Measurements from ENCODE around the gene DLG1.
A peak's percentile ranks its signal among the peaks of the same experiment; 100 is the strongest.

DLG1 gene

DNA sequence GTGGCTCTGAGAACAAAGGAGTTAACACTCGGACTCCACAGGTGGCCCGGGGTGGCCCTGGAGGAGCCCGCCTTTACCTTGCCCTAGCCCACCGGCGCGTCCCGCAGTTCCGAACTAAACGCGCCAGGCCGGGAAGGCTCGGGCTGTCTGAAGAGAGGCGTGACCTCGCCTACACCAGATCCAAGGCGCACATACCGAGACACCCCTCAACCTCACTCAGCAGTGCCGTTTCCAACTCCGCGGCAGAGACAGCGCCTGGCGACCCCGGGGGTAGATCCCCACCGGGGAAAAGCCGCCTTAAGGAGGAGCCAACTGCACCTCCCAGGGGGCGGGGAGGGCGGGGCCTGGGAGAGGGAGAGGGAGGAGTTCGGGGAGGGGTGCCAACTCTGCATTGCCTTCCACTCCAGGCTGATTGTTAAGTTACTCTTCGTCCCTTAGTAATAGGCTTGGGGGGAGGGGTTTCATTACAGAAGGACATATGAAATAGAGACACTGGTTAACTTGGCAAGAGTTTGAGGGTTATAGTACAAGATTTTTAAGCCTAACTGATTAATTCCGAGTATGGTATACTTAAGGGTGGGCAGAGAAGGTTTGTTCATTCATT lies at the start of gene DLG1:
Gene DLG1 (minus strand): TSS at position 272 of the 604 bp plus-strand sequence. CDS start 1,408 bp downstream, outside the sequence.
- DNase-seq (ENCODE audit: low read depth in 2 of 3, low spot score in 2 of 3): peak; percentile 65 to 72 (median 66)

DNA sequence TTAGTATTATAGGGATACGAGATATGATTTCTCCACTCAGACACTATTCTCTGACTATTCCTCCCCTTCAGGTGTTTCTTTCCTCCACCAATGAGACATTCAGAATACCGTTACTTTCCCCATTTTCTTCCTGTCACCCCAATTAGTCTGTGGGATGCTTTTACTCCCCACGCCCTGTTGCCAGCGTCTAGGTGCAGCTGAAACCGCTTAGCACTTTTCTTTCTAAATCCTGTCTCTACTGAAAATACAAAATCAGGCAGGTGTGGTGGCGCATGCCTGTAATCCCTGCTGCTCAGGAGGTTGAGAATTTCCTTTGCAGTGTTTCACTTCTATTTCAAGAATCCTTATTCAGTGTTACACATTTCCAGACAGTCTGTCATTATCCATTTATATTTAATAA lies 49.6 kb upstream of the DLG1 start:
- DNase-seq (ENCODE audit: low read depth in 2 of 3, low spot score in 2 of 3): no peak

- DNase-seq (ENCODE audit: low read depth in 2 of 3, low spot score in 2 of 3): no peak
These were observed 47.0 kb upstream of the DLG1 start for GRCh38 chr3:197345390-197345789.

DNA sequence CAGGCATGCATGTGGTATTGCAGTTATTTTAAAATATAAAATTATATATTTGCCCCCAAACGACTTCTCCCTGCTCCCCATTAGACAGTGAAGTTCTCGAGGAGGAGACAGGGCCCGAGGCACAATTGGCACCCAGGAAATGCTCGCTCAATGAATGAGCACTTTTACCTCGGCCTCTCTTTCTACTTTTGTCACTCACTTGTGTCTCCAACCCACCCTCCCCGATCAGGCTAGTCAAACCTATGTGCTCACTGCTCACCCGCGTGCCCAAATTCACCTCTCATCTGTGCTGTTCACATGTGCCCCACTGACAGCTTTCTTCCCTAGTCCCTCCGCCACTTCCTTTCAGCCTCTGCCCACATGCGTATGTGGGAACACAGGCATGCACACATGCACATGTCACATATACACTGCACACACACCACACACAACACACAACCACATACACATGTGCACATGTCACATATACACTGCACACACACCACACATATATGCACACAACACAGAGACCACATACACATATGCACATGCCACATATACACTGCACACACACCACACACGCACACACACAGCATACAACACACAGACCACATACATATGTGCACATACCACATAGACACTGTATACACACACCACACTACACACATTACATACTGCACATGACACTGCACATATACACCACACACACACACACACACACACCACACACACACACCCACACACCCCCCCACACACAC lies 46.3 kb upstream of the DLG1 start:
- no peak for DNase-seq (ENCODE audit: low read depth in 2 of 3, low spot score in 2 of 3)

GRCh38 chr3:197343656-197344408 lies 45.4 kb upstream of the DLG1 start:
- DNase-seq (ENCODE audit: low read depth in 2 of 3, low spot score in 2 of 3): no peak

DNA sequence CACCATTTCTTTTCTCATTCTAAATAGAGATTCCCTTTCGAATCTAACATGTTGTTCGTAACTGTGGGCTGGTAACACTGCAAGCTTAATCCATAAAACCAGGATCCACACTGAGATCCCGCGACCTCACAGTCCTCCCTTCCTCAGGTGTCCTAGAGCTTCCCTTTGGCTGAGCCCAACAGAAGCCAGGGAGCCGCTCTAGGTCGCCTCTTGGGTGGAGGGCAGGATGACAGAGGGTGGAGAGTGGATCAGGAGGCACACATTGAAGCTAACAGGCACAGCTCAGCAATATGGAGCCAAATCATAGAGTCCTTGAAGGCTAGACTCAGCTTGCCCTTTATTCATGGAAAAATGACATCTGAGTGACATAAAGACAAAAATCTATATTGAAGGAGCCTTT lies 44.7 kb upstream of the DLG1 start:
- DNase-seq (ENCODE audit: low read depth in 2 of 3, low spot score in 2 of 3): no peak

GRCh38 chr3:197340521-197340871 lies 42.1 kb upstream of the DLG1 start:
- DNase-seq (ENCODE audit: low read depth in 2 of 3, low spot score in 2 of 3): no peak

DNA sequence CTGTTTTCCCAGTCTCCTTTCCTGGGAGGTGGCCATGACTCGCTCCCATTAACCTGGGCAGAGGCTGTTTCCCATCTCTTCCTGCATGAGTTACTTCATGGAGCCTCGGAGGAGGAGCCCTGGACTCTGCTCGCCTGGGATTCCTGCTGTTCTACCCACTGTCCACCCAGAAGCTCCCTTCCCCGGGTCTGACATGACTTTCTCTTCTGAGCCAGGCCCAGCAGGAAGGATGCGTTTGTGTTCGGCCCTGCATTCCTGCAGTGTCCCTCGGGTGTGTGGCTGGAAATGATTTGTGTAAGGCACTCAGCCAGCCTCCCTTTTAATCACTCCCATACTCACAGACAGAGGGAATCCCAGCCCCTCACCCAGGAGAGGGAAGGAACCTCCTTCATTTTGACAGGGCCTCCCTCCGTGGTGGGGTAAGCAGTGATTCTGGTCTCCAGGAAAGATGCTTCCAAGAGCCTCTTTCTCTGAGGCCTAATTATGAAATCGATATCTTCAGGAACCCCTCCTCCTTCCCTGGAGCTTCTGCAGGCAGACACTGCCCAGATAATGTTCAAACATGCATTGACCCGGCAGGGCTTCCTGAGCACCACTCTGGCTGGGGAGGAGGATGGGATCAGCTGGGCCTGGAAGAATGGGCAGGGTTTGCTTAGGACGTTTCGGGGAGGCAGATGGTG lies 41.6 kb upstream of the DLG1 start:
- DNase-seq (ENCODE audit: low read depth in 2 of 3, low spot score in 2 of 3): no peak

DNA sequence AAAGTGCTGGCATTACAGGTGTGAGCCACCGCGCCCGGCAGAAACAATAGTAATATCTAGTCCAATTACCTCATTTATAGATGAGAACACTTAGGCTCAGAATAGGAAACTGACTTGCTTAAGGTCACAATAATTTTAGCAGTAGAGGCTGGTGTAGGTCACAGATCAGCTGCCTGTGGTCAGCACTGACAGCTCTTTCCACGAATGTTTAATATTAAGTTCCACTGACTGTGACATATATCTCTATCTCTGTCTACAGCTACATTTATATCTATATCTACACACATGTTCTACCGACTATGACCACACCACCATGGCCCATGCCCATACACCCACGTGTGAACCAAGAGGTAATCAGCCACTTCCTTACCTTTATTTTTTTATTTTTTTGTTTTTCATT lies 40.2 kb upstream of the DLG1 start:
- no peak for DNase-seq (ENCODE audit: low read depth in 2 of 3, low spot score in 2 of 3)

- no peak for DNase-seq (ENCODE audit: low read depth in 2 of 3, low spot score in 2 of 3)
These were observed 39.2 kb upstream of the DLG1 start for GRCh38 chr3:197337656-197338055.

- no peak for DNase-seq (ENCODE audit: low read depth in 2 of 3, low spot score in 2 of 3)
These were observed 38.8 kb upstream of the DLG1 start for GRCh38 chr3:197337214-197337613.

GRCh38 chr3:197336348-197336747 lies 37.9 kb upstream of the DLG1 start:
- DNase-seq (ENCODE audit: low read depth in 2 of 3, low spot score in 2 of 3): no peak

GRCh38 chr3:197335428-197336132 lies 37.2 kb upstream of the DLG1 start:
- DNase-seq (ENCODE audit: low read depth in 2 of 3, low spot score in 2 of 3): no peak

DNA sequence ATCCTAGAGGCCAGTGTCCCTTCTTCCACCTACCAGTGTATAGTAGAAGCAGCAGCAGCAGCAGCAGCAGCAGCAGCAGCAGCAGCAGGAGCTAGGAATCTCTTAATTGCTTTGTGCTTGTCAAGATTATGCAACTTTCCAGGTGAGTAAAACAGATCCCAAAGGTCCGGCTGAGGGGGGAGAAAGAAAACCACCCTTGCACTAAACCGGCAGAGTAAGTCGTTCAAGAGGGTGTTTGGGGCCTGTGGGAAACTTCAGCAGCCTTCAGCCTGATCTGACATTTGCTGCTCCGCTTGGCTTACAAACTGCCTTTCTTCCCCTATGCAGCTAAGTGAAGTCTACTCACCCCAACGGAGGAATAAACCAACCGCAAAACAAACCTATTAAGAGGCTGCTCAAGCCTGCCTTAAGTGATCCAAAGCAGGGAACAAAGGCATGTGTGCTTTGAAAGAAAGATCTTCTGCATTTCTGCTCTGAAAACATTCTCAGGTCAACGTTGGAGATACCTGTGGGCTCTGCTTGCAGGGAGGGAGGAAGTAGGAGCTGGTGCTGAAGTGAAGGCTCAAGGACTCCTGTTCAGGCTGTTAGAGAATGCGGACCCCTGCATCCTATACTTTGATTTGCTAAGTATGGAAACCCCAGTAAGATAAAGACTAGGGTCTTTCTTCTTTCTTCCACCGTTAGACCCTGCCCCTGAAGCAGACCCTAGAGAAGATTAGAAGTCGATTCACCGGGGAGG lies 35.7 kb upstream of the DLG1 start:
- no peak for DNase-seq (ENCODE audit: low read depth in 2 of 3, low spot score in 2 of 3)

GRCh38 chr3:197331131-197331530 lies 32.7 kb upstream of the DLG1 start:
- no peak for DNase-seq (ENCODE audit: low read depth in 2 of 3, low spot score in 2 of 3)

DNA sequence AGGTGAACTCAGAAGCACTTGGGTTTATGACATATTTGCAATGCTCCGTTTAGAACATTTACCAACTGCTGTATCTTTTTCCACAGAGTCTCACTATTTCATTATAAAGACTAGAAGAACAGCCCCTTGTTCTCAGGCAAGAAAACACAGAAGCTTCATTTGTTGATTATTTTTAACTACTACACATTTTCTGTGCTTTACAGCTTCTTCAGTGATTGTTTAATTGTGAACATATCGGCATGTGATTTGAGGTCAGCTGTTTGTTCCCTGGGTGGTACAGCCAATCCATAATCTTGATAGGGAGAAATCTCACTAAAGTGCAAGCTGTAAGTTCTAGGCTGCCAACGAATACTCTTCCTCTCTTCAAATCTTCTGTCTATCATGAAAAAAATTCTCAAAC lies 31.0 kb upstream of the DLG1 start:
- no peak for DNase-seq (ENCODE audit: low read depth in 2 of 3, low spot score in 2 of 3)

DNA sequence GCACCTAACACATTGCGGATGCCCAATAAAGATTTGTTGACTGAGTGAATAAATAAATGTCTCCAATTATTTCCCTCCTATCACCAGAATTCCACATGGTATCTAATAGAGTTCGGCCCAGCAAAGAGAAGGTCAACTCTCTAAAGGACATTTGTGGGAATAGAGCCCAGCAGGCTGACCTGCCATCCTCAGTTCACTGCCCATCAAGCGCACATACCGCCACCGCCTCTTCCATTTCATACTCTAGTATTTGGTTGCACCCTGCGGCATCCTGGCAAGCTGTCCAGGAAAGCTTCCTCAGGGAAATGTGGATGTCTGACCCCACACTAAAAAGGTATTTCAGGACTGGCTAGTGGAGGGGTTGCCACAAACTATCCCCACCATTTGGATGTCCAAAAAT lies 29.8 kb upstream of the DLG1 start:
- DNase-seq (ENCODE audit: low read depth in 2 of 3, low spot score in 2 of 3): no peak

DNA sequence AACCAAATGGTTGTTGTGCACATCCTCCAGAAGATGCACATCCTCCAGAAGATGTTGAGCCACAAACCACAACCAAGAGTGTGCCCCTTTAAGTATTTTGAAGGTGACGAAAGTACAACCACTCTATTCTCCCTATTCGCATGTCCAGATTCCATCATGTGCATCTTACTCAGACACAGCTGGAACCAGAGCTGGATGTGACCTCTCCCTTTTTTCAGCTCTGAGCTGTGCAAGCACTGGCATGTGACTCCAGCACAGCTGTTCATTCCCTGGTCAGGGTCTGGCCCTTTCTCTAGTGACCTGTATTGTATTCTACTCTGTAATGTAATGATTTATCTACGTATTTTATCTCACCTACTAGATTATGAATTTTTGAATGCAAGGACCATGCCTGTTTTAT lies 29.3 kb upstream of the DLG1 start:
- DNase-seq (ENCODE audit: low read depth in 2 of 3, low spot score in 2 of 3): no peak

GRCh38 chr3:197325773-197326172 lies 27.4 kb upstream of the DLG1 start:
- DNase-seq (ENCODE audit: low read depth in 2 of 3, low spot score in 2 of 3): no peak

DNA sequence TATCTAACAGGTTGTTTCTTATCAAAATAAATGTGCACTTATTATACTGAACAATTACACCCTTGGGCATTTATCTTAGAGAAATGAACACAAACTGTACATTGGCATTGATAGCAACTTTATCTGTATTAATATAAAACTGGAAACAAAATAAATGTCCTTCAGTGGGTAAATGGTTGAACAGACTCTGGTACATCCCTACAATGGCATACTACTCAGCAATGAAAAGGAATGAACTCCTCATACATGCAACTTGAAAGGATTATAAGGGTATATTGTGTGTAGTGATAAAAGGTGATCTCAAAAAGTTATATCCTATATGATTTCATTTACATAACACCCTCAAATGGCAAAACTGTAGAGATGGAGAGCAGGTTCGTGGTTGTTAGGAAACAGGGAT lies 23.7 kb upstream of the DLG1 start:
- no peak for DNase-seq (ENCODE audit: low read depth in 2 of 3, low spot score in 2 of 3)

DNA sequence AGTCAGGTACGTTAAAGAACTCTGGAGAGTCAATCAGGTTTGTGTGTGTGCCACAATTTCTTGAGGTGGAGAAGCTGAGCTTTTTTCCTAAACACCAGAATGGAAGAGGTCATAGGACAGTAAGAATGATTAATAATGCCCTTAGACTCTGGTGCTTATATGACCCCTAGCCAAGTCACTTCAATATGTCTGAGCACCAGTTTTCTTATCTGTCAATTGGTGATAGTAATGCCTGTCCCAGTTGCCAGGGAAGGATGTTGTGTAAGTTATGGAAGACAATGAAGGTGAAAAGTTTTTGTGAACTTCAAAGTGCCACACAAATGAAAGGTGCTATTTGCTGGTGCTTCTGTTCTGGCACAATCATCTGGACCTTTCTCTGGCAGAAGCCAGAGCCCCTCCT lies 22.2 kb upstream of the DLG1 start:
- no peak for DNase-seq (ENCODE audit: low read depth in 2 of 3, low spot score in 2 of 3)
